Measurements from ENCODE around the gene AACS.

GRCh38 chr12:125183187-125184067, 118.2 kb downstream of the AACS start:
- no peak for TF ChIP-seq EZH2phosphoT487 (IDR thresholded peaks at IDR 0.05; ENCODE audit: low read length)
- peak; percentile 86 for TF ChIP-seq CTCF (IDR thresholded peaks at IDR 0.05; ENCODE audit: low read length)

All from MM.1S (cell line).